CD14-positive monocyte (primary cell): Measurements from ENCODE around the gene SYNE2. TPM values are rescaled to one million over a fixed set of nuclear protein-coding genes. Genes with fewer than 3 reads are reported as not detected.

Source experiments
- DNase-seq, 3 donors: peaks; one replicate each; pipeline ENCODE4 v3.0.0-alpha.2; 2011 to 2022
- H2AFZ ChIP-seq: 2 replicates; pipeline ENCODE4 v1.6.0; 2012; ENCODE audit warnings: mild to moderate bottlenecking, low read depth, low read length, inconsistent platforms; ENCODE audit not compliant: insufficient read depth, poor library complexity, severe bottlenecking
- H3K27ac ChIP-seq, 2 donors: 1 replicate in 1 of 2; 2 replicates in 1 of 2; pipeline ENCODE4 v1.5.1; 2012 to 2013; ENCODE audit warnings: low read length in 2 of 2, control low read depth in 1 of 2, inconsistent platforms in 1 of 2, low read depth in 1 of 2, mild to moderate bottlenecking in 1 of 2
- H3K27me3 ChIP-seq, 2 donors: one replicate each; pipeline versions ENCODE4 v1.6.0 to v1.6.1; 2011 to 2013; ENCODE audit warnings: low read length in 2 of 2; ENCODE audit not compliant: control insufficient read depth in 2 of 2, insufficient read depth in 2 of 2
- H3K36me3 ChIP-seq, 2 donors: replicated peaks in 1 of 2; 1 replicate in 1 of 2; 2 replicates in 1 of 2; pipeline versions ENCODE4 v1.5.1 to v1.6.1; 2012 to 2013; ENCODE audit warnings: low read length in 2 of 2, control low read depth in 1 of 2, inconsistent platforms in 1 of 2, mild to moderate bottlenecking in 1 of 2; ENCODE audit not compliant: insufficient read depth in 2 of 2, control insufficient read depth in 1 of 2
- H3K4me1 ChIP-seq, 2 donors: 1 replicate in 1 of 2; 2 replicates in 1 of 2; pipeline versions ENCODE4 v1.5.1 to v1.6.1; 2012 to 2013; ENCODE audit warnings: low read length in 2 of 2, control low read depth in 1 of 2, inconsistent platforms in 1 of 2, mild to moderate bottlenecking in 1 of 2, moderate library complexity in 1 of 2; ENCODE audit not compliant: insufficient read depth in 2 of 2, control insufficient read depth in 1 of 2
- H3K4me2 ChIP-seq: replicated peaks from 2 replicates; pipeline ENCODE3; 2012; ENCODE audit warnings: low read length, moderate library complexity, mild to moderate bottlenecking; ENCODE audit not compliant: poor library complexity, severe bottlenecking; ENCODE audit errors: extremely low read depth
- H3K4me3 ChIP-seq, 3 experiments: fragments of 200-600 bp in 1 of 3; sonication (generic) in 1 of 3; replicated peaks in 1 of 3; 1 replicate in 2 of 3; 2 replicates in 1 of 3; pipeline ENCODE4 v1.5.1; 2011 to 2013; ENCODE audit warnings: low read length in 3 of 3, mild to moderate bottlenecking in 3 of 3, control low read depth in 2 of 3, low read depth in 2 of 3, inconsistent platforms in 1 of 3, moderate library complexity in 1 of 3
- H3K79me2 ChIP-seq: 2 replicates; pipeline ENCODE4 v1.6.0; 2012; ENCODE audit warnings: mild to moderate bottlenecking, control low read depth, inconsistent platforms, low read length, moderate library complexity; ENCODE audit not compliant: insufficient read depth
- H3K9ac ChIP-seq: 2 replicates; pipeline ENCODE4 v1.6.0; 2017; ENCODE audit warnings: low read length, mild to moderate bottlenecking; ENCODE audit not compliant: insufficient read depth, poor library complexity, severe bottlenecking
- H3K9me3 ChIP-seq, 2 donors: replicated peaks in 1 of 2; 1 replicate in 1 of 2; 2 replicates in 1 of 2; pipeline versions ENCODE4 v1.5.1 to v1.6.1; 2012 to 2013; ENCODE audit warnings: low read length in 2 of 2, control low read depth in 1 of 2; ENCODE audit not compliant: control insufficient read depth in 1 of 2, insufficient read depth in 1 of 2
- H4K20me1 ChIP-seq: 2 replicates; pipeline ENCODE4 v1.6.0; 2012; ENCODE audit warnings: mild to moderate bottlenecking, low read length, control low read depth, moderate library complexity; ENCODE audit not compliant: insufficient read depth
- H3K27ac Mint-ChIP-seq, 7 donors: one replicate each; pipeline ENCODE4 v1.8.0; 2020; ENCODE audit warnings: mild to moderate bottlenecking in 7 of 7, mixed read lengths in 7 of 7, moderate library complexity in 6 of 7, inconsistent platforms in 2 of 7
- H3K27me3 Mint-ChIP-seq, 3 donors: one replicate each; pipeline ENCODE4 v1.8.0; 2021 to 2022; ENCODE audit warnings: low read depth in 3 of 3, mild to moderate bottlenecking in 3 of 3, mixed read lengths in 3 of 3, moderate library complexity in 3 of 3, inconsistent platforms in 1 of 3
- H3K36me3 Mint-ChIP-seq, 2 donors: one replicate each; pipeline ENCODE4 v1.8.0; 2020; ENCODE audit warnings: mixed read lengths in 2 of 2, inconsistent platforms in 1 of 2, mild to moderate bottlenecking in 1 of 2
- H3K4me1 Mint-ChIP-seq: one replicate; pipeline ENCODE4 v1.8.0; 2020; ENCODE audit warnings: mild to moderate bottlenecking, mixed read lengths
- H3K4me3 Mint-ChIP-seq, 2 donors: one replicate each; pipeline ENCODE4 v1.8.0; 2020; ENCODE audit warnings: mild to moderate bottlenecking in 2 of 2, mixed read lengths in 2 of 2, moderate library complexity in 1 of 2
- H3K9me3 Mint-ChIP-seq, 7 donors: one replicate each; pipeline ENCODE4 v1.8.0; 2020 to 2022; ENCODE audit warnings: mixed read lengths in 7 of 7, mild to moderate bottlenecking in 6 of 7, moderate library complexity in 6 of 7, inconsistent platforms in 2 of 7
- CTCF ChIP-seq: fragments of 200-600 bp; IDR thresholded peaks from one replicate; pipeline ENCODE4 v1.8.0; 2022; ENCODE audit warnings: antibody characterized with exemption, mild to moderate bottlenecking
- WGBS: methylation state at CpG from one replicate; pipeline ENCODE4 v1.1.5; 2013; ENCODE audit warnings: missing lambda C conversion rate; ENCODE audit not compliant: insufficient coverage; 5-methylcytosine and 5-hydroxymethylcytosine counted together
- intact Hi-C, 2 donors: fragments of 100-400 bp; cut with micrococcal nuclease; formaldehyde crosslinking; loops; one replicate each; pipeline versions ENCODE4 v1.15.0 to v1.15.1; 2023
- polyA plus RNA-seq, 3 donors: library from polyadenylated mRNA; depleted of rRNA in 1 of 3; unstranded in 2 of 3; stranded (reverse) in 1 of 3; fragments of 300-500 nt in 2 of 3; fragments of >200 nt in 1 of 3; fragmentation: Illumina TruSeq in 2 of 3; gene quantifications; 1 replicate in 2 of 3; 2 replicates in 1 of 3; pipeline ENCODE4 v1.2.3, GENCODE V29; 2012 to 2021

Gene SYNE2
- polyA plus RNA-seq, 3 donors, result 0.06 to 0.46 (median 0.44) TPM

GRCh38 chr14:63891148-63891975 lies 38.6 kb downstream of the SYNE2 start:
- peak overlapping the region in 1 of 2 donors; percentile 36 for H3K4me3 Mint-ChIP-seq
- H3K27ac Mint-ChIP-seq, result no peak overlapping the region
- no peaks in the 10 kb centered on the region for H3K4me1 Mint-ChIP-seq
- no peak for DNase-seq
- H3K36me3 ChIP-seq, result no peaks in the 10 kb centered on the region
- H3K4me3 ChIP-seq, result no peak overlapping the region
- peaks cover 0 to 3% of the 10 kb centered on the region in 2 donors for H3K9me3 ChIP-seq
- TF ChIP-seq CTCF, result no peak
- intact Hi-C loops, result no loop called here
- H4K20me1 ChIP-seq, result no peaks in the 10 kb centered on the region
- no peaks in the 10 kb centered on the region for H3K4me1 ChIP-seq
- H3K9me3 Mint-ChIP-seq, result peaks cover 0 to 3% (median 0%) of the 10 kb centered on the region in 7 donors
- H3K79me2 ChIP-seq, result no peaks in the 10 kb centered on the region
- H3K36me3 Mint-ChIP-seq, result no peaks in the 10 kb centered on the region
- peaks cover 67 to 85% of the 10 kb centered on the region in 2 donors for H3K27me3 ChIP-seq
- H3K9ac ChIP-seq, result no peak overlapping the region
- H2AFZ ChIP-seq, result no peak overlapping the region
- WGBS, result 92% methylated on average over 3 of the region's 10 CpGs
- no peak overlapping the region for H3K27ac ChIP-seq
- H3K4me2 ChIP-seq, result no peak overlapping the region
- H3K27me3 Mint-ChIP-seq, result peaks cover 76 to 84% (median 76%) of the 10 kb centered on the region in 3 donors

GRCh38 chr14:63892265-63892664 lies 39.5 kb downstream of the SYNE2 start:
- H3K9me3 ChIP-seq, result peaks cover 0 to 3% of the 10 kb centered on the region in 2 donors
- peak overlapping the region in 1 of 2 donors; percentile 62 for H3K4me3 Mint-ChIP-seq
- H4K20me1 ChIP-seq, result no peaks in the 10 kb centered on the region
- no peaks in the 10 kb centered on the region for H3K4me1 Mint-ChIP-seq
- WGBS, result no CpG with 5 or more reads among the region's 2 CpGs
- H3K27ac Mint-ChIP-seq, result no peak overlapping the region
- no peak overlapping the region for H3K4me2 ChIP-seq
- H3K9ac ChIP-seq, result no peak overlapping the region
- no peak for TF ChIP-seq CTCF
- no peak overlapping the region for H3K27ac ChIP-seq
- H3K79me2 ChIP-seq, result no peaks in the 10 kb centered on the region
- intact Hi-C loops, result no loop called here
- peaks cover 77 to 85% (median 78%) of the 10 kb centered on the region in 3 donors for H3K27me3 Mint-ChIP-seq
- no peak for DNase-seq
- no peaks in the 10 kb centered on the region for H3K36me3 Mint-ChIP-seq
- H3K9me3 Mint-ChIP-seq, result peaks cover 0 to 3% (median 0%) of the 10 kb centered on the region in 7 donors
- peaks cover 75 to 90% of the 10 kb centered on the region in 2 donors for H3K27me3 ChIP-seq
- no peaks in the 10 kb centered on the region for H3K36me3 ChIP-seq
- H3K4me3 ChIP-seq, result no peak overlapping the region
- no peak overlapping the region for H2AFZ ChIP-seq
- no peaks in the 10 kb centered on the region for H3K4me1 ChIP-seq
